IMR-90 (cell line): ENCODE data around the gene CD81. TPM values are rescaled to one million over a fixed set of nuclear protein-coding genes. Genes with fewer than 3 reads are reported as not detected.

Experiments
- ATAC-seq: fragments of 200-7000 bp; cut with Tn5 transposase; 2 replicates; pipeline ENCODE4 v1.9.1; 2020; ENCODE audit warnings: low read depth, mild to moderate bottlenecking, moderate library complexity
- BruUV-seq: library from RNA; stranded (reverse); fragments of 400-500 nt; replicated peaks from 2 replicates; lab custom pipeline; 2021; lab: Mats Ljungman, UMichigan
- CTCF ChIA-PET: fragments of 300-600 bp; formaldehyde crosslinking; extraction: SDS; loops from one replicate; lab custom pipeline; 2021; ENCODE audit warnings: antibody characterized with exemption; lab: Yijun Ruan, JAX
- POLR2A ChIA-PET: fragments of 300-600 bp; sonication (Branson Sonifier 250); formaldehyde crosslinking; loops from one replicate; lab custom pipeline; 2022; ENCODE audit warnings: antibody characterized with exemption; ENCODE audit not compliant: unreplicated experiment; lab: Charles Lee
- DNase-seq: peaks from one replicate; pipeline ENCODE4 v3.0.0; 2013
- H2AFZ ChIP-seq: replicated peaks from 2 replicates; pipeline ENCODE3; 2013; ENCODE audit warnings: low read length, mild to moderate bottlenecking; ENCODE audit not compliant: poor library complexity
- H2AK5ac ChIP-seq: 2 replicates; pipeline ENCODE4 v1.6.1; 2013; ENCODE audit warnings: low read depth, low read length, inconsistent platforms
- H2AK9ac ChIP-seq: replicated peaks from 2 replicates; pipeline ENCODE3; 2013; ENCODE audit warnings: mild to moderate bottlenecking, low read depth, low read length, moderate library complexity; ENCODE audit not compliant: poor library complexity
- H2BK120ac ChIP-seq: 2 replicates; pipeline ENCODE4 v1.6.1; 2013; ENCODE audit warnings: low read depth, low read length, inconsistent platforms
- H2BK15ac ChIP-seq: 3 replicates; pipeline ENCODE4 v1.6.1; 2013; ENCODE audit warnings: low read depth, low read length, inconsistent platforms
- H2BK20ac ChIP-seq: 2 replicates; pipeline ENCODE4 v1.6.1; 2013; ENCODE audit warnings: low read depth, mild to moderate bottlenecking, inconsistent platforms, low read length, moderate library complexity
- H2BK5ac ChIP-seq: 2 replicates; pipeline ENCODE4 v1.6.1; 2013; ENCODE audit warnings: mild to moderate bottlenecking, low read depth, low read length, inconsistent platforms; ENCODE audit not compliant: poor library complexity, severe bottlenecking
- H3K14ac ChIP-seq: replicated peaks from 2 replicates; pipeline ENCODE4 v1.6.1; 2013; ENCODE audit warnings: low read depth, low read length, inconsistent platforms
- H3K18ac ChIP-seq: 2 replicates; pipeline ENCODE4 v1.6.1; 2013; ENCODE audit warnings: low read depth, low read length, control low read depth
- H3K23ac ChIP-seq: 2 replicates; pipeline ENCODE4 v1.6.1; 2013; ENCODE audit warnings: low read depth, low read length, inconsistent platforms
- H3K27ac ChIP-seq: 2 replicates; pipeline ENCODE4 v1.5.1; 2013; ENCODE audit warnings: mild to moderate bottlenecking, control low read depth, low read length; ENCODE audit not compliant: insufficient read depth
- H3K27me3 ChIP-seq: 2 replicates; pipeline ENCODE4 v1.6.1; 2013; ENCODE audit warnings: low read length; ENCODE audit not compliant: control insufficient read depth, insufficient read depth
- H3K36me3 ChIP-seq: 2 replicates; pipeline ENCODE4 v1.6.1; 2013; ENCODE audit warnings: low read length, mixed read lengths; ENCODE audit not compliant: control insufficient read depth, insufficient read depth
- H3K4ac ChIP-seq: 2 replicates; pipeline ENCODE4 v1.6.1; 2013; ENCODE audit warnings: low read depth, low read length, inconsistent platforms
- H3K4me1 ChIP-seq: 2 replicates; pipeline ENCODE4 v1.6.1; 2013; ENCODE audit warnings: low read length, mixed read lengths; ENCODE audit not compliant: control insufficient read depth, insufficient read depth
- H3K4me2 ChIP-seq: 2 replicates; pipeline ENCODE4 v1.6.1; 2013; ENCODE audit warnings: low read depth, mild to moderate bottlenecking, control low read depth, low read length, moderate library complexity
- H3K4me3 ChIP-seq: 2 replicates; pipeline ENCODE4 v1.5.1; 2013; ENCODE audit warnings: low read depth, mild to moderate bottlenecking, control low read depth, low read length, moderate library complexity; ENCODE audit not compliant: insufficient read depth
- H3K56ac ChIP-seq: 2 replicates; pipeline ENCODE4 v1.6.1; 2013; ENCODE audit warnings: low read length, inconsistent platforms; ENCODE audit not compliant: insufficient read depth; ENCODE audit errors: extremely low read depth
- H3K79me1 ChIP-seq, 2 experiments: 2 replicates each; pipeline ENCODE4 v1.6.1; 2013; ENCODE audit warnings: low read length in 2 of 2, inconsistent platforms in 1 of 2, low read depth in 1 of 2
- H3K9ac ChIP-seq: 2 replicates; pipeline ENCODE4 v1.6.1; 2013; ENCODE audit warnings: low read depth, low read length, control low read depth
- H3K9me1 ChIP-seq: 2 replicates; pipeline ENCODE4 v1.6.1; 2013; ENCODE audit warnings: low read length, inconsistent platforms; ENCODE audit not compliant: insufficient read depth
- H3K9me3 ChIP-seq: 2 replicates; pipeline ENCODE4 v1.6.1; 2013; ENCODE audit warnings: low read length; ENCODE audit not compliant: control insufficient read depth, insufficient read depth
- H4K20me1 ChIP-seq: 2 replicates; pipeline ENCODE4 v1.6.1; 2013; ENCODE audit warnings: low read length, inconsistent platforms; ENCODE audit not compliant: insufficient read depth
- H4K5ac ChIP-seq: 2 replicates; pipeline ENCODE4 v1.6.1; 2013; ENCODE audit warnings: mild to moderate bottlenecking, low read depth, low read length, control low read depth
- H4K8ac ChIP-seq, 2 experiments: 2 replicates each; pipeline ENCODE4 v1.6.1; 2013; ENCODE audit warnings: low read depth in 2 of 2, low read length in 2 of 2, control low read depth in 1 of 2, inconsistent platforms in 1 of 2
- H4K91ac ChIP-seq: 2 replicates; pipeline ENCODE4 v1.6.1; 2013; ENCODE audit warnings: low read depth, low read length, inconsistent platforms; ENCODE audit not compliant: insufficient read depth
- BHLHE40 ChIP-seq: fragments of 150-350 bp; IDR thresholded peaks from 2 replicates; pipeline ENCODE4 v1.6.1; 2016; ENCODE audit warnings: mild to moderate bottlenecking, low read depth, low read length
- CEBPB ChIP-seq: IDR thresholded peaks from 2 replicates; pipeline ENCODE4 v1.6.1; 2012; ENCODE audit warnings: low read depth, low read length, improper control_type of control experiment
- CHD1 ChIP-seq: IDR thresholded peaks from 2 replicates; pipeline ENCODE4 v1.6.1; 2012; ENCODE audit warnings: low read depth, low read length, improper control_type of control experiment
- MAFK ChIP-seq: IDR thresholded peaks from 2 replicates; pipeline ENCODE4 v1.6.1; 2012; ENCODE audit warnings: low read depth, low read length, improper control_type of control experiment
- MXI1 ChIP-seq: IDR thresholded peaks from 2 replicates; pipeline ENCODE4 v1.6.1; 2012; ENCODE audit warnings: low read depth, mild to moderate bottlenecking, low read length, moderate library complexity, borderline replicate concordance
- POLR2A ChIP-seq: IDR thresholded peaks from 2 replicates; pipeline ENCODE4 v1.6.1; 2012; ENCODE audit warnings: mild to moderate bottlenecking, low read depth, low read length
- RAD21 ChIP-seq: IDR thresholded peaks from 2 replicates; pipeline ENCODE4 v1.6.1; 2012; ENCODE audit warnings: low read length, improper control_type of control experiment
- RFX5 ChIP-seq: IDR thresholded peaks from 2 replicates; pipeline ENCODE4 v1.8.0; 2012; ENCODE audit warnings: low read depth, mild to moderate bottlenecking, low read length, moderate library complexity
- USF2 ChIP-seq: fragments of 150-350 bp; IDR thresholded peaks from 2 replicates; pipeline ENCODE4 v1.6.1; 2017; ENCODE audit warnings: mild to moderate bottlenecking, antibody characterized with exemption, low read length, low read depth
- WGBS, 2 experiments: methylation state at CpG; one replicate each; pipeline versions ENCODE4 v1.1.5 to v1.1.7; 2013; ENCODE audit warnings: missing lambda C conversion rate in 2 of 2; ENCODE audit not compliant: insufficient read length in 1 of 2; ENCODE audit errors: extremely low coverage in 2 of 2; 5-methylcytosine and 5-hydroxymethylcytosine counted together
- dilution Hi-C: fragments of 300-500 bp; cut with HindIII; formaldehyde crosslinking; loops from one replicate; pipeline ENCODE4 v1.14.3; 2018; ENCODE audit warnings: low sequenced_read_pairs; ENCODE audit not compliant: unreplicated experiment
- in situ Hi-C: fragments of 300-500 bp; cut with MboI; formaldehyde crosslinking; loops from 3 replicates; pipeline ENCODE4 v1.14.3; 2019; ENCODE audit warnings: low sequenced_read_pairs, inconsistent platforms, mixed read lengths
- intact Hi-C: fragments of 100-400 bp; cut with micrococcal nuclease; formaldehyde crosslinking; loops from 2 replicates; pipeline ENCODE4 v1.10.0; 2022
- polyA plus RNA-seq, 3 experiments: library from polyadenylated mRNA; depleted of rRNA; stranded (reverse); fragments of >200 nt; gene quantifications; 2 replicates each; pipeline ENCODE4 v1.2.3, GENCODE V29; 2012; ENCODE audit warnings: low replicate concordance in 1 of 3
- total RNA-seq: library from RNA; depleted of rRNA; stranded (reverse); fragments of >200 nt; gene quantifications from 2 replicates; pipeline ENCODE4 v1.2.3, GENCODE V29; 2012
- TF ChIP-seq, protein P1 (sequence below): conservative IDR thresholded peaks from 2 replicates; pipeline ENCODE4 v1.5.1; 2012; ENCODE audit warnings: mild to moderate bottlenecking, low read depth, low read length, improper control_type of control experiment

CD81 gene
- total and polyA plus RNA-seq, 2 of the 4 experiments (the other 2 are of a cell fraction), result 159 to 689 TPM

GRCh38 chr11:2367266-2368160 is 9.6 kb upstream of the CD81 start:
- no peaks in the 10 kb centered on the region for H3K4me1 ChIP-seq
- no peak overlapping the region for H3K4me3 ChIP-seq
- H3K27me3 ChIP-seq, result no peaks in the 10 kb centered on the region; the same call in 1 of the 2 replicates
- H3K36me3 ChIP-seq, result no peaks in the 10 kb centered on the region
- no peak overlapping the region for H3K14ac ChIP-seq
- no peak overlapping the region for H2AFZ ChIP-seq
- H2BK15ac ChIP-seq, result no peak overlapping the region
- no peak for DNase-seq
- H2BK120ac ChIP-seq, result no peak overlapping the region
- no peak overlapping the region for H4K91ac ChIP-seq
- 77% methylated on average over 6 of the region's 17 CpGs; no CpG with 5 or more reads in 1 of the 2 experiments for WGBS, 2 experiments
- H3K4ac ChIP-seq, result no peak overlapping the region
- in situ Hi-C loops, result no loop called here
- no peak overlapping the region for H2AK9ac ChIP-seq
- H3K18ac ChIP-seq, result no peak overlapping the region
- intact Hi-C loops, result no loop called here
- no peaks in the 10 kb centered on the region for H3K9me1 ChIP-seq
- no peak overlapping the region for H2BK5ac ChIP-seq
- no peak overlapping the region for H3K56ac ChIP-seq
- no peak overlapping the region for H2BK20ac ChIP-seq
- no TSS peak for BruUV-seq
- no peak overlapping the region for H4K8ac ChIP-seq
- H3K23ac ChIP-seq, result no peak overlapping the region
- H2AK5ac ChIP-seq, result no peak overlapping the region
- ATAC-seq, result no peak
- H3K9ac ChIP-seq, result no peak overlapping the region
- no peak overlapping the region for H3K4me2 ChIP-seq
- H3K27ac ChIP-seq, result no peak overlapping the region
- no peak overlapping the region for H4K5ac ChIP-seq
- ChIA-PET POLR2A (interaction anchor here (1.8 kb wide), 1 partner anchor 10 kb away, joined by 6 read pairs; the partner anchor contains the start of gene CD81), CTCF (no interaction called here)
- dilution Hi-C loops, result no loop called here
- H4K20me1 ChIP-seq, result 0 out of 2 replicates have a peak, but pooled peaks cover 6% of the 10 kb centered on the region
- TF ChIP-seq MAFK (no peak), CEBPB (no peak), BHLHE40 (no peak), RFX5 (no peak), USF2 (no peak), MXI1 (no peak), RAD21 (no peak), POLR2A (no peak), CHD1 (no peak)
- TF ChIP-seq, protein P1, sequence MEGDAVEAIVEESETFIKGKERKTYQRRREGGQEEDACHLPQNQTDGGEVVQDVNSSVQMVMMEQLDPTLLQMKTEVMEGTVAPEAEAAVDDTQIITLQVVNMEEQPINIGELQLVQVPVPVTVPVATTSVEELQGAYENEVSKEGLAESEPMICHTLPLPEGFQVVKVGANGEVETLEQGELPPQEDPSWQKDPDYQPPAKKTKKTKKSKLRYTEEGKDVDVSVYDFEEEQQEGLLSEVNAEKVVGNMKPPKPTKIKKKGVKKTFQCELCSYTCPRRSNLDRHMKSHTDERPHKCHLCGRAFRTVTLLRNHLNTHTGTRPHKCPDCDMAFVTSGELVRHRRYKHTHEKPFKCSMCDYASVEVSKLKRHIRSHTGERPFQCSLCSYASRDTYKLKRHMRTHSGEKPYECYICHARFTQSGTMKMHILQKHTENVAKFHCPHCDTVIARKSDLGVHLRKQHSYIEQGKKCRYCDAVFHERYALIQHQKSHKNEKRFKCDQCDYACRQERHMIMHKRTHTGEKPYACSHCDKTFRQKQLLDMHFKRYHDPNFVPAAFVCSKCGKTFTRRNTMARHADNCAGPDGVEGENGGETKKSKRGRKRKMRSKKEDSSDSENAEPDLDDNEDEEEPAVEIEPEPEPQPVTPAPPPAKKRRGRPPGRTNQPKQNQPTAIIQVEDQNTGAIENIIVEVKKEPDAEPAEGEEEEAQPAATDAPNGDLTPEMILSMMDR, result no peak
- H3K79me1 ChIP-seq, result no peaks in the 10 kb centered on the region
- no peaks in the 10 kb centered on the region for H3K9me3 ChIP-seq
